ENCODE results near the gene DUOXA1.
A peak's percentile ranks its signal among the peaks of the same experiment; 100 is the strongest.

The DUOXA1 gene

GRCh38 chr15:45118996-45119395 lies 10.7 kb downstream of the DUOXA1 start:
- H3K36me3 Mint-ChIP-seq (ENCODE audit: insufficient read depth): no peaks in the 10 kb centered on the region
- peaks cover 15 to 24% of the 10 kb centered on the region in 2 donors for H3K4me1 Mint-ChIP-seq (ENCODE audit: low read depth in 2 of 2)
- no peak for ATAC-seq (replicated peaks)
- peaks cover 69 to 91% of the 10 kb centered on the region in 2 donors for H3K27me3 Mint-ChIP-seq
- H3K27ac Mint-ChIP-seq: no peak overlapping the region
- no peaks in the 10 kb centered on the region for H3K9me3 Mint-ChIP-seq
- no peak overlapping the region for H3K4me3 Mint-ChIP-seq
- DNase-seq: no peak

DNA sequence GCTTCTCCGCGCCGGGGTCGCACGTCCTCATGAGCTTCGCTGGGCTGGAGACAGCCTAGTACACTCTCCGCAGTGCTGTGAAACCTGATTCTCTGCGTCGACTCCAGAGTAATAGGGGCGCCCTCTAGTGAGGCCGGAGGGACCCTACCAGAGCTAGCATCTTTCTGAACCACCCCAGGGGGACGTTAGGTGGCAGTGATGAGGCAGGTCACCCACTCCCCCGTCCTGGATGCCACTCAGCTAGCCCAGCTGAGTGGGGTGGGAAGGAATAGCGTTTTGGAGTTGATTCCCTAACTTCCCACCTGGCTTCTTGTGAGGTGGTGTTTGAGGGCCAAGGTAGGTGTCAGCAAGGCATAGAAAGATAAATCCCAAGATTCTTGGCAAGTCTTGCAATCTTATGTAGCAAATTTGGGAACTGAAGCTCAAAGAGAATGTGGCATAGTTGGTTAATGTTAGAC lies 11.5 kb downstream of the DUOXA1 start:
- Mint-ChIP-seq H3K9me3 (no peaks in the 10 kb centered on the region), H3K36me3 (ENCODE audit: insufficient read depth) (peaks cover 2% of the 10 kb centered on the region), H3K27ac (peak overlapping the region in 1 of 2 donors; percentile 3), H3K27me3 (peaks cover 77 to 96% of the 10 kb centered on the region in 2 donors), H3K4me3 (peak overlapping the region; percentile 72 to 77), H3K4me1 (ENCODE audit: low read depth in 2 of 2) (peaks cover 18 to 28% of the 10 kb centered on the region in 2 donors)
- ATAC-seq (replicated peaks) (peak; percentile 99), DNase-seq (peak; percentile 79 to 84 (median 82))

DNA sequence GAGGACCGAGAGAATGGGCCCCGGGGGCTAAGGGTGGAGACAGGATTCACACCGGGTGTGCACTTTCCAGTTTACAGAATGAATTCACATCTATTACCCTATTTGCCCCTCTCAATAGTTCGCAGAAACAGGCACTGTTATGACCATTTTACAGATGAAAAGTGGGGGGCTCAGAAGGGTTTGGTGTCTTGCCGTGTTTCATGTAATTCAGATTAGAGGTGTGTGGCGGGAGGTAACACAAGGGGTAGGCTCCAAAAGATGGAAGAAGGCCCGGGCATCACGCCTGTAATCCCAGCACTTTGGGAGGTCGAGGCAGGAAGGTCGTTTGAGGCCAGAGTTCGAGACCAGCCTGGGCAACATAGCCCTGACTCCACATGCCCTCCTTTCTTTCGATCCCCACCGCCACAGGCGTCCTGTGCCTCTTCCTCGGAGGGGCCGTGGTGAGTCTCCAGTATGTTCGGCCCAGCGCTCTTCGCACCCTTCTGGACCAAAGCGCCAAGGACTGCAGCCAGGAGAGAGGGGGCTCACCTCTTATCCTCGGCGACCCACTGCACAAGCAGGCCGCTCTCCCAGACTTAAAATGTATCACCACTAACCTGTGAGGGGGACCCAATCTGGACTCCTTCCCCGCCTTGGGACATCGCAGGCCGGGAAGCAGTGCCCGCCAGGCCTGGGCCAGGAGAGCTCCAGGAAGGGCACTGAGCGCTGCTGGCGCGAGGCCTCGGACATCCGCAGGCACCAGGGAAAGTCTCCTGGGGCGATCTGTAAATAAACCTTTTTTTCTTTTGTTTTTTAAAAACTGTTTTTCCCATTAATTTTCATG lies 12.2 kb downstream of the DUOXA1 start:
- peak overlapping the region in 1 of 2 donors; percentile 3 for H3K27ac Mint-ChIP-seq
- ATAC-seq (replicated peaks) (peak; percentile 10), DNase-seq (no peak)
- H3K4me3 Mint-ChIP-seq: peak overlapping the region; percentile 72 to 77
- H3K36me3 Mint-ChIP-seq (ENCODE audit: insufficient read depth): peaks cover 2% of the 10 kb centered on the region
- peaks cover 83 to 96% of the 10 kb centered on the region in 2 donors for H3K27me3 Mint-ChIP-seq
- no peaks in the 10 kb centered on the region for H3K9me3 Mint-ChIP-seq
- peaks cover 18 to 32% of the 10 kb centered on the region in 2 donors for H3K4me1 Mint-ChIP-seq (ENCODE audit: low read depth in 2 of 2)

DNA sequence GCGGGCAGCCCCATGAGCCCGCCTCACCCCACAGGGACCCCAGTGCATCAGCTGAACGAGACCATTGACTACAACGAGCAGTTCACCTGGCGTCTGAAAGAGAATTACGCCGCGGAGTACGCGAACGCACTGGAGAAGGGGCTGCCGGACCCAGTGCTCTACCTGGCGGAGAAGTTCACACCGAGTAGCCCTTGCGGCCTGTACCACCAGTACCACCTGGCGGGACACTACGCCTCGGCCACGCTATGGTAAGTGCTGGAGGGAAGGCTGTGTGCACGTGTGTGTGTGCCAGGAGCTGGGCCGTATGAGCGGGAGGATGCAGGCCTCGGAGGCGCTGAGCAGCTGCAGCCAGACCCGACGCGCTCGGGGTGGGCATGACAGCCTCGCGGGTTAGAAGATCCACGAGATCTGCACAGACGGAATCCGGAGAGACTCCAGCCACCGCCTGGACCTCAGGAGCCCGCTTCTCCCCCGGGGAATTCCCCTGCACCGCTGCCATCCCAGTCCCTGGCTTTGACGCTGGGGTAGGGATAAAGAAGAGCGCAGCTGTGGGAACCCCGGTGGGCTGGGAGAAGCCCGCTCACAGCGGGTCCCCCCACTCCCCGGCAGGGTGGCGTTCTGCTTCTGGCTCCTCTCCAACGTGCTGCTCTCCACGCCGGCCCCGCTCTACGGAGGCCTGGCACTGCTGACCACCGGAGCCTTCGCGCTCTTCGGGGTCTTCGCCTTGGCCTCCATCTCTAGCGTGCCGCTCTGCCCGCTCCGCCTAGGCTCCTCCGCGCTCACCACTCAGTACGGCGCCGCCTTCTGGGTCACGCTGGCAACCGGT lies 13.0 kb downstream of the DUOXA1 start:
- H3K27ac Mint-ChIP-seq: no peak overlapping the region
- H3K4me1 Mint-ChIP-seq (ENCODE audit: low read depth in 2 of 2): peaks cover 18 to 41% of the 10 kb centered on the region in 2 donors
- H3K27me3 Mint-ChIP-seq: peaks cover 87 to 98% of the 10 kb centered on the region in 2 donors

DNA sequence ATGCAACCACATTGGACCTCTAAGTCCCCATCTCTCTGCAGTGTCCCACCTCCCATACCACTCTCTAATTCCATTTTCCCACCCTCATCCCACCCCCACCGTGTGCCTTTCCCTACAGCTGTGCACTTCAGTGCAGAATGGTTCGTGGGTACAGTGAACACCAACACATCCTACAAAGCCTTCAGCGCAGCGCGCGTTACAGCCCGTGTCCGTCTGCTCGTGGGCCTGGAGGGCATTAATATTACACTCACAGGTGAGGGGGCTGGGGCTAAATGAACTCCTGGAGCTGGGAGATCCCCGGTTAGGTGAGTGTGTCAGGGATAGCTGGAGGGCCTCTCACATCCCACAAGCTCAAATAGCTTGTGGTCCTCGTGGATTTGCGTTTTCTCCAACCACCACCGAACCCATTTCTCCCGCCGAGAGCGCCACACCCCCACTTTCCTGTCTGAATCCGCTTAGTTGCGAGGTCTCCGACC lies 13.6 kb downstream of the DUOXA1 start:
- no peak for ATAC-seq (replicated peaks)
- H3K9me3 Mint-ChIP-seq: no peaks in the 10 kb centered on the region
- H3K4me1 Mint-ChIP-seq (ENCODE audit: low read depth in 2 of 2): peaks cover 18 to 41% of the 10 kb centered on the region in 2 donors
- DNase-seq: no peak
- peak overlapping the region in 1 of 2 donors; percentile 77 for H3K4me3 Mint-ChIP-seq
- H3K27ac Mint-ChIP-seq: no peak overlapping the region
- peaks cover 83 to 93% of the 10 kb centered on the region in 2 donors for H3K27me3 Mint-ChIP-seq
- peaks cover 2% of the 10 kb centered on the region for H3K36me3 Mint-ChIP-seq (ENCODE audit: insufficient read depth)

More for the DNA sequence above, 13.0 kb downstream of the DUOXA1 start:
- Mint-ChIP-seq H3K4me3 (peak overlapping the region; percentile 47 to 77), H3K9me3 (no peaks in the 10 kb centered on the region), H3K36me3 (ENCODE audit: insufficient read depth) (peaks cover 2% of the 10 kb centered on the region)
- DNase-seq (no peak), ATAC-seq (replicated peaks) (no peak)

DNA sequence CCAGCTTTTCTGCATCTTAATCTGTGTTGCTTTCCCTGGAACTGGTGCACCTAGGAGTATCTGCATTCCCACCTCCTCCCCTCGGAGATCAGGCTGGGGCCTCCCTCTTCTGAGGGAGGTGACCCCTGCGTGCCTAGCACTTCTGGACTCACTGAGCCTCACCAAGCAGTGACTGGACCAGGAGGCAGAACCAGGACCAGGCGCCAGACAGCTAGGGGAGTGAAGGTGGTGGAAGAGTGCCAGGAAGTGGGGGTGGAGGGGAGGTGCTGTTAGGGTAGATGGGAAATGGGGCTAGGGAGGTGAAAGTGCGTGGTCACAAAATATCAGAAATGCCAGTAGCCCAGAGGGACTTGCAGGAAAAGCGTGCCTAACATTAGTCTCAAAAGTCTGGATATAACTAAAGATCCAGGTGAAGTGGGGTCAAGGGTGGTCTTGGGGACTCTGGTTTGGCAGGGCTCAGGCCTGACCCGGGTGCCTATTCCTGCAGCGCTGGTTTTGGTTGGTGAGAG lies 14.3 kb downstream of the DUOXA1 start:
- Mint-ChIP-seq H3K9me3 (no peaks in the 10 kb centered on the region), H3K27ac (no peak overlapping the region), H3K36me3 (ENCODE audit: insufficient read depth) (peaks cover 2% of the 10 kb centered on the region), H3K4me1 (ENCODE audit: low read depth in 2 of 2) (peaks cover 18 to 41% of the 10 kb centered on the region in 2 donors), H3K27me3 (peaks cover 81 to 91% of the 10 kb centered on the region in 2 donors), H3K4me3 (no peak overlapping the region)
- no peak for DNase-seq
- no peak for ATAC-seq (replicated peaks)

- no peak for ATAC-seq (replicated peaks)
- H3K27ac Mint-ChIP-seq: no peak overlapping the region
- peaks cover 18 to 41% of the 10 kb centered on the region in 2 donors for H3K4me1 Mint-ChIP-seq (ENCODE audit: low read depth in 2 of 2)
- no peak for DNase-seq
- peaks cover 2% of the 10 kb centered on the region for H3K36me3 Mint-ChIP-seq (ENCODE audit: insufficient read depth)
- peak overlapping the region; percentile 47 to 58 for H3K4me3 Mint-ChIP-seq
- H3K27me3 Mint-ChIP-seq: peaks cover 82 to 91% of the 10 kb centered on the region in 2 donors
- no peaks in the 10 kb centered on the region for H3K9me3 Mint-ChIP-seq
Observed at GRCh38 chr15:45114751-45115085, 15.0 kb downstream of the DUOXA1 start.

DNA sequence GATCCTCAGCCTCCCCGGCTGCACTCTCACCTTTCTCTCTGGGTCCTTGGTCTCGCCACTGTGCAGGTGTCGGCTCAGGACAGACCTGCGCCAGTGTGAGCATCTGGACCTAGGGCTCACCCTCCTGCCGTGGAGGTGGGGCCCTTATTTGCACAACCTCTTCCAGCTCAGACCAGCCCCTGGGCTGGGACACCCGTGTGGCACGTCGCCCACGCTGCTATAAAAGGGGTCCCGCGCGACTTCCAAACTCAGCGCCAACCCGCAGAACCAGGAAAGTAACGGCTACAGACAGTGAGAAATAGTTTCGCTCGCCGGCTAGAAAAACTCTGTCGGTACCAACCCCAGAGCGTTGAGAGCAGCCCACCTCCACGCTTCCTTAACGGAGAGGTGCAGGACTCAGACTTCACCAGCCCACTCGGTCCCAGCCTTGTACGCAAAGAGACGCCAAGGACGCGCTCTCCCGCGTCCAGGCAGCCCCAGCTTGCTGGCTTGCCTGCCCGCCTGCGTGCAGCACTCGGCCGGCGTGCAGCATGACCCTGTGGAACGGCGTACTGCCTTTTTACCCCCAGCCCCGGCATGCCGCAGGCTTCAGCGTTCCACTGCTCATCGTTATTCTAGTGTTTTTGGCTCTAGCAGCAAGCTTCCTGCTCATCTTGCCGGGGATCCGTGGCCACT lies 15.5 kb downstream of the DUOXA1 start, which contains the start of the genes DUOX2 and DUOXA2:
Gene DUOX2, minus strand, starts transcription at position 97 of the 675 bp plus-strand sequence. CDS start 761 bp downstream, outside the sequence.
Gene DUOXA2, plus strand, starts transcription at position 251 of the 675 bp plus-strand sequence. Its CDS starts 280 bp downstream, at position 531.
- DNase-seq: no peak
- Mint-ChIP-seq H3K27me3 (peaks cover 82 to 91% of the 10 kb centered on the region in 2 donors), H3K9me3 (no peaks in the 10 kb centered on the region), H3K27ac (no peak within 1 kb of the TSS), H3K36me3 (ENCODE audit: insufficient read depth) (peaks cover 2% of the 10 kb centered on the region), H3K4me3 (peak within 1 kb of the TSS; percentile 53 to 58), H3K4me1 (ENCODE audit: low read depth in 2 of 2) (peaks cover 18 to 41% of the 10 kb centered on the region in 2 donors)
- ATAC-seq (replicated peaks): no peak

- Mint-ChIP-seq H3K36me3 (ENCODE audit: insufficient read depth) (peaks cover 2% of the 10 kb centered on the region), H3K4me3 (peak overlapping the region; percentile 53 to 58), H3K9me3 (no peaks in the 10 kb centered on the region), H3K27me3 (peaks cover 85 to 93% of the 10 kb centered on the region in 2 donors), H3K4me1 (ENCODE audit: low read depth in 2 of 2) (peaks cover 18 to 41% of the 10 kb centered on the region in 2 donors), H3K27ac (no peak overlapping the region)
- DNase-seq: no peak
- no peak for ATAC-seq (replicated peaks)
Observed at GRCh38 chr15:45113380-45113990, 16.2 kb downstream of the DUOXA1 start.

- no peaks in the 10 kb centered on the region for H3K9me3 Mint-ChIP-seq
- peaks cover 78 to 93% of the 10 kb centered on the region in 2 donors for H3K27me3 Mint-ChIP-seq
- H3K4me3 Mint-ChIP-seq: peak overlapping the region; percentile 21 to 53
- DNase-seq: no peak
- no peak overlapping the region for H3K27ac Mint-ChIP-seq
- peaks cover 2% of the 10 kb centered on the region for H3K36me3 Mint-ChIP-seq (ENCODE audit: insufficient read depth)
- ATAC-seq (replicated peaks): no peak
- peaks cover 12 to 37% of the 10 kb centered on the region in 2 donors for H3K4me1 Mint-ChIP-seq (ENCODE audit: low read depth in 2 of 2)
Observed at GRCh38 chr15:45112591-45113379, 16.9 kb downstream of the DUOXA1 start.

DNA sequence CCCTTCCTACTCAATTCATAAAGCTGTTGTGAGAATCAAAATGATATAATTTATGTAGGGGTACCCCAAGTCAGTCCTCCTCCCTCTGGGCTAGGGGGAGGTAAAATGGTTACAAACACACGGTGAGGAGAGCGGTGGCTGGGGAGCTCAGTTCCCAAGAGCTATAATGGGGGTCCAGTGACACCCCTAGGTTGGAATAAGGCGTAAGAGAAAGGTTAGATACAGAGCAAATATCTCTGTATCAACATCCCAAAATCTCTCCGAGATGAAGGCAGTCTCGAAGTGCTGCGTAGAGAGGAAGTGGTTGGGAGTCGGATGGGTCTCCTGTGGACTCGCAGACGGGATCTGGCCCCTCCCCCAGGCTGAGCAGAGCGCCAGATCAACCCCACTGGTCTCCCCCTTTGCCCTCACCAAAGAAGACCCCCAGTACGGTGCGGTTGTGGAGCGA lies 17.5 kb downstream of the DUOXA1 start:
- Mint-ChIP-seq H3K27me3 (peaks cover 75 to 92% of the 10 kb centered on the region in 2 donors), H3K9me3 (no peaks in the 10 kb centered on the region), H3K27ac (no peak overlapping the region), H3K36me3 (ENCODE audit: insufficient read depth) (peaks cover 2% of the 10 kb centered on the region), H3K4me3 (peak overlapping the region; percentile 21 to 53), H3K4me1 (ENCODE audit: low read depth in 2 of 2) (peaks cover 7 to 31% of the 10 kb centered on the region in 2 donors)
- DNase-seq (no peak), ATAC-seq (replicated peaks) (no peak)
